Activated T-helper 17 cell treated with anti-CD3 and anti-CD28 coated beads, Interleukin-2, amount 50 U/mL, for 72 hours (primary cell): Measurements from ENCODE around the gene NCOA5. TPM values are rescaled to one million over a fixed set of nuclear protein-coding genes. Genes with fewer than 3 reads are reported as not detected.
"Not testable (repeated sequence)": the region's sequence is repeated elsewhere in the genome, so short reads cannot be mapped to it uniquely, and the experiment has no call there.

Experiments
- ATAC-seq: fragments of 150-1000 bp; cut with Tn5 transposase; replicated peaks from 2 replicates; pipeline ENCODE4 v1.10.0; 2021; ENCODE audit warnings: mild to moderate bottlenecking, moderate library complexity
- H3K27ac Mint-ChIP-seq: one replicate; pipeline ENCODE4 v1.8.0; 2022; ENCODE audit warnings: mixed read lengths
- H3K27me3 Mint-ChIP-seq: one replicate; pipeline ENCODE4 v1.8.0; 2022; ENCODE audit warnings: mixed read lengths
- H3K36me3 Mint-ChIP-seq: one replicate; pipeline ENCODE4 v1.8.0; 2022; ENCODE audit warnings: low read depth, mild to moderate bottlenecking, mixed read lengths
- H3K4me1 Mint-ChIP-seq: one replicate; pipeline ENCODE4 v1.8.0; 2022; ENCODE audit warnings: mixed read lengths
- H3K4me3 Mint-ChIP-seq: one replicate; pipeline ENCODE4 v1.8.0; 2022; ENCODE audit warnings: mild to moderate bottlenecking, mixed read lengths
- H3K9me3 Mint-ChIP-seq: one replicate; pipeline ENCODE4 v1.8.0; 2022; ENCODE audit warnings: mixed read lengths
- total RNA-seq, 2 donors: library from RNA; stranded (reverse); gene quantifications; one replicate each; pipeline ENCODE4 v1.2.3, GENCODE V29; 2022

NCOA5 gene
- total RNA-seq, 2 donors from 2014 or later: 16.4 to 31.6 TPM

- no peak overlapping the region for H3K27ac Mint-ChIP-seq
- ATAC-seq: no peak
- peaks cover 5% of the 10 kb centered on the region for H3K4me1 Mint-ChIP-seq
- H3K4me3 Mint-ChIP-seq: no peak overlapping the region
- H3K27me3 Mint-ChIP-seq: peaks cover 39% of the 10 kb centered on the region
- H3K36me3 Mint-ChIP-seq: no peaks in the 10 kb centered on the region
- H3K9me3 Mint-ChIP-seq: no peaks in the 10 kb centered on the region
Measured at GRCh38 chr20:46112430-46113112, 22.8 kb upstream of the NCOA5 start.

- Mint-ChIP-seq H3K36me3 (no peaks in the 10 kb centered on the region), H3K27me3 (peaks cover 45% of the 10 kb centered on the region), H3K4me1 (peaks cover 5% of the 10 kb centered on the region), H3K9me3 (no peaks in the 10 kb centered on the region), H3K4me3 (no peak overlapping the region), H3K27ac (no peak overlapping the region)
- ATAC-seq: no peak
Measured at GRCh38 chr20:46111836-46112212, 22.1 kb upstream of the NCOA5 start.

- no peaks in the 10 kb centered on the region for H3K9me3 Mint-ChIP-seq
- H3K27me3 Mint-ChIP-seq: peaks cover 46% of the 10 kb centered on the region
- H3K4me3 Mint-ChIP-seq: no peak overlapping the region
- peak; percentile 89 for ATAC-seq
- no peaks in the 10 kb centered on the region for H3K36me3 Mint-ChIP-seq
- H3K4me1 Mint-ChIP-seq: peaks cover 5% of the 10 kb centered on the region
- no peak overlapping the region for H3K27ac Mint-ChIP-seq
Measured at GRCh38 chr20:46111028-46111835, 21.5 kb upstream of the NCOA5 start.

GRCh38 chr20:46108976-46109375 is 19.2 kb upstream of the NCOA5 start:
- peaks cover 51% of the 10 kb centered on the region for H3K27me3 Mint-ChIP-seq
- no peak overlapping the region for H3K27ac Mint-ChIP-seq
- H3K4me1 Mint-ChIP-seq: peaks cover 5% of the 10 kb centered on the region
- no peak overlapping the region for H3K4me3 Mint-ChIP-seq
- no peak for ATAC-seq
- H3K9me3 Mint-ChIP-seq: no peaks in the 10 kb centered on the region
- no peaks in the 10 kb centered on the region for H3K36me3 Mint-ChIP-seq

GRCh38 chr20:46108435-46108841 is 18.7 kb upstream of the NCOA5 start:
- H3K4me1 Mint-ChIP-seq: peaks cover 5% of the 10 kb centered on the region
- peak; percentile 41 for ATAC-seq
- H3K27me3 Mint-ChIP-seq: peaks cover 46% of the 10 kb centered on the region
- H3K36me3 Mint-ChIP-seq: no peaks in the 10 kb centered on the region
- H3K27ac Mint-ChIP-seq: no peak overlapping the region
- H3K4me3 Mint-ChIP-seq: no peak overlapping the region
- H3K9me3 Mint-ChIP-seq: no peaks in the 10 kb centered on the region

- Mint-ChIP-seq H3K36me3 (no peaks in the 10 kb centered on the region), H3K4me1 (peaks cover 5% of the 10 kb centered on the region), H3K9me3 (no peaks in the 10 kb centered on the region), H3K4me3 (no peak overlapping the region), H3K27me3 (peaks cover 52% of the 10 kb centered on the region), H3K27ac (no peak overlapping the region)
- no peak for ATAC-seq
Measured at GRCh38 chr20:46107061-46107460, 17.3 kb upstream of the NCOA5 start.

GRCh38 chr20:46104262-46104661 is 14.5 kb upstream of the NCOA5 start:
- ATAC-seq: no peak
- Mint-ChIP-seq H3K36me3 (no peaks in the 10 kb centered on the region), H3K9me3 (no peaks in the 10 kb centered on the region), H3K27me3 (peaks cover 54% of the 10 kb centered on the region), H3K27ac (no peak overlapping the region), H3K4me3 (no peak overlapping the region), H3K4me1 (no peaks in the 10 kb centered on the region)

GRCh38 chr20:46102940-46103339 is 13.2 kb upstream of the NCOA5 start:
- ATAC-seq: no peak
- no peaks in the 10 kb centered on the region for H3K9me3 Mint-ChIP-seq
- H3K27ac Mint-ChIP-seq: no peak overlapping the region
- H3K4me3 Mint-ChIP-seq: no peak overlapping the region
- no peaks in the 10 kb centered on the region for H3K36me3 Mint-ChIP-seq
- peaks cover 55% of the 10 kb centered on the region for H3K27me3 Mint-ChIP-seq
- no peaks in the 10 kb centered on the region for H3K4me1 Mint-ChIP-seq

- H3K4me3 Mint-ChIP-seq: no peak overlapping the region
- H3K27ac Mint-ChIP-seq: no peak overlapping the region
- ATAC-seq: no peak
- peaks cover 50% of the 10 kb centered on the region for H3K27me3 Mint-ChIP-seq
- no peaks in the 10 kb centered on the region for H3K4me1 Mint-ChIP-seq
- no peaks in the 10 kb centered on the region for H3K9me3 Mint-ChIP-seq
- H3K36me3 Mint-ChIP-seq: no peaks in the 10 kb centered on the region
Measured at GRCh38 chr20:46101957-46102356, 12.2 kb upstream of the NCOA5 start.

- no peaks in the 10 kb centered on the region for H3K4me1 Mint-ChIP-seq
Measured at GRCh38 chr20:46100988-46101387, 11.2 kb upstream of the NCOA5 start.

GRCh38 chr20:46100444-46100843 is 10.7 kb upstream of the NCOA5 start:
- not testable (repeated sequence) for H3K4me1 Mint-ChIP-seq, H3K9me3 Mint-ChIP-seq, H3K36me3 Mint-ChIP-seq, ATAC-seq, H3K27ac Mint-ChIP-seq, H3K4me3 Mint-ChIP-seq
- peaks cover 45% of the 10 kb centered on the region for H3K27me3 Mint-ChIP-seq

More at GRCh38 chr20:46100988-46101387, 11.2 kb upstream of the NCOA5 start:
- no peak for ATAC-seq
- no peaks in the 10 kb centered on the region for H3K36me3 Mint-ChIP-seq
- H3K4me3 Mint-ChIP-seq: no peak overlapping the region
- H3K9me3 Mint-ChIP-seq: no peaks in the 10 kb centered on the region
- peaks cover 48% of the 10 kb centered on the region for H3K27me3 Mint-ChIP-seq
- H3K27ac Mint-ChIP-seq: no peak overlapping the region

GRCh38 chr20:46099491-46100287 is 9.9 kb upstream of the NCOA5 start:
- Mint-ChIP-seq H3K4me1 (no peaks in the 10 kb centered on the region), H3K36me3 (no peaks in the 10 kb centered on the region), H3K27me3 (peaks cover 37% of the 10 kb centered on the region), H3K9me3 (no peaks in the 10 kb centered on the region), H3K4me3 (no peak overlapping the region), H3K27ac (no peak overlapping the region)
- no peak for ATAC-seq

GRCh38 chr20:46093531-46093930 is 3.8 kb upstream of the NCOA5 start:
- Mint-ChIP-seq H3K27ac (no peak overlapping the region), H3K9me3 (no peaks in the 10 kb centered on the region), H3K4me3 (no peak overlapping the region), H3K27me3 (peaks cover 4% of the 10 kb centered on the region), H3K4me1 (peaks cover 5% of the 10 kb centered on the region), H3K36me3 (no peaks in the 10 kb centered on the region)
- no peak for ATAC-seq

GRCh38 chr20:46091622-46092535 is 2.1 kb upstream of the NCOA5 start:
- H3K36me3 Mint-ChIP-seq: peaks cover 14% of the 10 kb centered on the region
- not testable (repeated sequence) for H3K9me3 Mint-ChIP-seq, H3K27ac Mint-ChIP-seq, H3K4me3 Mint-ChIP-seq, H3K27me3 Mint-ChIP-seq, ATAC-seq
- H3K4me1 Mint-ChIP-seq: peaks cover 17% of the 10 kb centered on the region
